ENCODE results near the gene PCDH9. TPM values are rescaled to one million over a fixed set of nuclear protein-coding genes. Genes with fewer than 3 reads are reported as not detected.
A peak's percentile ranks its signal among the peaks of the same experiment; 100 is the strongest.

Gene PCDH9
- polyA plus RNA-seq, 1 donor, result 2.1 TPM

- DNase-seq (ENCODE audit: low read depth), result no peak
Measured at GRCh38 chr13:67083519-67083918, 146.6 kb downstream of the PCDH9 start.

GRCh38 chr13:67080351-67080750 lies 149.8 kb downstream of the PCDH9 start:
- no peak for DNase-seq (ENCODE audit: low read depth)

- no peak for DNase-seq (ENCODE audit: low read depth)
Measured at GRCh38 chr13:67078062-67078461, 152.1 kb downstream of the PCDH9 start.

- no peak for DNase-seq (ENCODE audit: low read depth)
Measured at GRCh38 chr13:67077132-67077531, 153.0 kb downstream of the PCDH9 start.

GRCh38 chr13:67076378-67076777 lies 153.8 kb downstream of the PCDH9 start:
- DNase-seq (ENCODE audit: low read depth), result no peak

- no peak for DNase-seq (ENCODE audit: low read depth)
Measured at GRCh38 chr13:67075239-67075638, 154.9 kb downstream of the PCDH9 start.

- DNase-seq (ENCODE audit: low read depth), result no peak
Measured at GRCh38 chr13:67071918-67072598, 158.1 kb downstream of the PCDH9 start.

- no peak for DNase-seq (ENCODE audit: low read depth)
Measured at GRCh38 chr13:67070306-67070705, 159.8 kb downstream of the PCDH9 start.

GRCh38 chr13:67069117-67069767 lies 160.9 kb downstream of the PCDH9 start:
- no peak for DNase-seq (ENCODE audit: low read depth)

GRCh38 chr13:67064920-67065319 lies 165.2 kb downstream of the PCDH9 start:
- DNase-seq (ENCODE audit: low read depth), result no peak

- no peak for DNase-seq (ENCODE audit: low read depth)
Measured at GRCh38 chr13:67063036-67063435, 167.1 kb downstream of the PCDH9 start.

- no peak for DNase-seq (ENCODE audit: low read depth)
Measured at GRCh38 chr13:67062160-67062559, 168.0 kb downstream of the PCDH9 start.

- DNase-seq (ENCODE audit: low read depth), result peak; percentile 11
Measured at GRCh38 chr13:67061750-67062149, 168.4 kb downstream of the PCDH9 start.

GRCh38 chr13:67052550-67053490 lies 177.3 kb downstream of the PCDH9 start:
- no peak for DNase-seq (ENCODE audit: low read depth)

- no peak for DNase-seq (ENCODE audit: low read depth)
Measured at GRCh38 chr13:67049744-67050143, 180.4 kb downstream of the PCDH9 start.

- no peak for DNase-seq (ENCODE audit: low read depth)
Measured at GRCh38 chr13:67048821-67049150, 181.3 kb downstream of the PCDH9 start.

- no peak for DNase-seq (ENCODE audit: low read depth)
Measured at GRCh38 chr13:67048084-67048820, 181.9 kb downstream of the PCDH9 start.

GRCh38 chr13:67045357-67045756 lies 184.8 kb downstream of the PCDH9 start:
- no peak for DNase-seq (ENCODE audit: low read depth)

GRCh38 chr13:67043901-67044300 lies 186.2 kb downstream of the PCDH9 start:
- DNase-seq (ENCODE audit: low read depth), result no peak

GRCh38 chr13:67042556-67042955 lies 187.6 kb downstream of the PCDH9 start:
- DNase-seq (ENCODE audit: low read depth), result no peak

- DNase-seq (ENCODE audit: low read depth), result no peak
Measured at GRCh38 chr13:67036699-67037457, 193.3 kb downstream of the PCDH9 start.
